Pancreas (tissue), 10 donors: ENCODE results near the gene SCAI. TPM values are rescaled to one million over a fixed set of nuclear protein-coding genes. Genes with fewer than 3 reads are reported as not detected.
"Not testable (repeated sequence)": the region's sequence is repeated elsewhere in the genome, so short reads cannot be mapped to it uniquely, and the experiment has no call there.

ENCODE experiments used
- ATAC-seq, 4 donors: fragments of 200-7000 bp; cut with Tn5 transposase; one replicate each; pipeline versions ENCODE4 v1.8.0 to v1.9.1; 2020; ENCODE audit warnings: mild to moderate bottlenecking in 4 of 4, moderate library complexity in 4 of 4
- DNase-seq, 6 donors: peaks; one replicate each; pipeline ENCODE4 v3.0.0-alpha.2; 2020
- FAIRE-seq: peaks from 2 replicates; lab custom pipeline; 2012; peaks lifted over from hg19 to GRCh38; lab: Jason Lieb, UNC
- H3K27ac ChIP-seq, 4 donors: fragments of 200-600 bp; sonication (generic); 1 replicate in 3 of 4; 2 replicates in 1 of 4; pipeline versions ENCODE4 v1.5.0 to v1.8.0; 2020
- H3K27me3 ChIP-seq, 4 donors: fragments of 200-600 bp; one replicate each; pipeline ENCODE4 v1.8.0; 2021
- H3K36me3 ChIP-seq, 3 donors: fragments of 200-600 bp; sonication (generic) in 1 of 3; one replicate each; pipeline versions ENCODE4 v1.5.0 to v1.8.0; 2020 to 2021
- H3K4me1 ChIP-seq, 3 donors: fragments of 200-600 bp; one replicate each; pipeline ENCODE4 v1.8.0; 2021
- H3K4me3 ChIP-seq, 4 donors: fragments of 200-600 bp; sonication (generic) in 2 of 4; one replicate each; pipeline versions ENCODE4 v1.5.0 to v1.8.0; 2020 to 2021
- H3K9me3 ChIP-seq, 4 donors: fragments of 200-600 bp; one replicate each; pipeline ENCODE4 v1.8.0; 2021
- CTCF ChIP-seq, 4 donors: fragments of 200-600 bp; sonication (generic) in 3 of 4; IDR thresholded peaks; one replicate each; pipeline versions ENCODE4 v1.5.0 to v1.8.0; 2021; ENCODE audit warnings: antibody characterized with exemption in 4 of 4
- WGBS, 2 donors: extraction: QIAGEN DNeasy Blood & Tissue Kit; methylation state at CpG; one replicate each; pipeline ENCODE4 v1.1.7; 2013; 5-methylcytosine and 5-hydroxymethylcytosine counted together
- intact Hi-C, 3 donors: fragments of 100-400 bp; cut with DNase I; formaldehyde crosslinking; loops; one replicate each; pipeline versions ENCODE4 v1.11.1 to v1.14.2; 2022
- polyA plus RNA-seq, 2 donors: library from polyadenylated mRNA; stranded (reverse); fragments of 200-250 nt; gene quantifications; one replicate each; pipeline ENCODE4 v1.2.3, GENCODE V29; 2013
- total RNA-seq, 6 donors: library from RNA; stranded (reverse); fragmentation: NEBNext Ultra II Directional in 4 of 6; extraction: Animal tissue kit (Norgen Biotek cat#: 25700) in 4 of 6; gene quantifications; one replicate each; pipeline versions ENCODE4 v1.2.1 to v1.2.4, GENCODE V29; 2021 to 2023
- donor health status: healthy with polysubstance abuse.
- donor health status: DM: no; HTN: no; CAD: no; lungs with moderate emphysema.
- donor health status: DM: no; HTN: no; CAD: no.
- donor health status: control.
- donor health status: control.
- donor health status: Bipolar disorder and iron deficiency.
- donor health status: DM: yes; HTN: yes; CAD: no.
- donor health status: DM: no; HTN: no; CAD: no.
- donor health status: DM: no; HTN: no; CAD: no.
- donor health status: DM: yes; HTN: yes; CAD: no.

Gene SCAI
- total and polyA plus RNA-seq, 8 donors = 1.6 to 6.8 (median 3.5) TPM

GRCh38 chr9:125024917-125025316, 118.4 kb downstream of the SCAI start:
- Histone ChIP-seq H3K27ac (no peak overlapping the region), H3K36me3 (no peaks in the 10 kb centered on the region), H3K27me3 (no peaks in the 10 kb centered on the region), H3K9me3 (no peaks in the 10 kb centered on the region), H3K4me3 (no peak overlapping the region), H3K4me1 (no peaks in the 10 kb centered on the region)
- DNase-seq (no peak), ATAC-seq (no peak), FAIRE-seq (no peak)
- 88 to 94% methylated on average over 1 of the region's 1 CpG for WGBS, 2 donors
- intact Hi-C loops = no loop called here
- TF ChIP-seq CTCF (IDR thresholded peaks at IDR 0.05) = no peak

DNA sequence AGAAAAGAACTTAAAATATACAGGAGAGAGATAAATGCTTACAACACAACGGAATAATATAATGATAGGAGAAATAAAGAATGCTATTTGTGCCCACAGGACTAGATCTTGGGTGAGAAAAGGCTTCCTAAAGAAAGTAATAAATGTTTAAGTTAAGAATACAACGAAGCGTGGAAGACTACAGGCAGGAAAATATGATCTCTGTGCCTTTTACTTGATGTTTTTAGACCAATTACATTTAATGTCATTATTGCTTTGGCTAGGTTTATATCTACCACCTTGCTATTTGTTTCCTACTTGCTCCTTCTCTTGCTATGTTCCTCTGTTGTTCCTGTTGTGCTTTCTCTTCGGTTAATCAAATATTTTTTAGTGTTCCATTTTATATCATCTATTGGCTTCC, 122.3 kb downstream of the SCAI start:
- FAIRE-seq = no peak
- 96 to 99% methylated on average over 4 of the region's 4 CpGs for WGBS, 2 donors
- Histone ChIP-seq H3K4me3 (no peak overlapping the region), H3K36me3 (peaks cover 0 to 5% (median 0%) of the 10 kb centered on the region in 3 donors), H3K4me1 (no peaks in the 10 kb centered on the region), H3K27me3 (no peaks in the 10 kb centered on the region), H3K27ac (no peak overlapping the region), H3K9me3 (no peaks in the 10 kb centered on the region)
- no peak for DNase-seq
- no peak for TF ChIP-seq CTCF (IDR thresholded peaks at IDR 0.05)
- intact Hi-C loops = no loop called here
- ATAC-seq = no peak

- intact Hi-C loops = not testable (repeated sequence)
- 93 to 97% methylated on average over 4 of the region's 5 CpGs for WGBS, 2 donors
Measured at GRCh38 chr9:125015655-125016054, 127.7 kb downstream of the SCAI start.

GRCh38 chr9:125012013-125012412, 131.3 kb downstream of the SCAI start:
- ATAC-seq, H3K36me3 ChIP-seq, FAIRE-seq, H3K27me3 ChIP-seq, H3K9me3 ChIP-seq, H3K4me1 ChIP-seq, H3K27ac ChIP-seq, H3K4me3 ChIP-seq, DNase-seq, intact Hi-C loops: not testable (repeated sequence)
- 96 to 100% methylated on average over 4 of the region's 4 CpGs for WGBS, 2 donors

More at GRCh38 chr9:125015655-125016054, 127.7 kb downstream of the SCAI start:
- ATAC-seq, H3K4me3 ChIP-seq, H3K27ac ChIP-seq, DNase-seq, H3K36me3 ChIP-seq, H3K4me1 ChIP-seq, FAIRE-seq, H3K9me3 ChIP-seq, H3K27me3 ChIP-seq: not testable (repeated sequence)

- Histone ChIP-seq H3K4me3 (no peak overlapping the region), H3K27ac (no peak overlapping the region), H3K27me3 (no peaks in the 10 kb centered on the region), H3K36me3 (no peaks in the 10 kb centered on the region), H3K9me3 (no peaks in the 10 kb centered on the region), H3K4me1 (no peaks in the 10 kb centered on the region)
- no peak for FAIRE-seq
- 95 to 98% methylated on average over 2 of the region's 2 CpGs for WGBS, 2 donors
- ATAC-seq = no peak
- intact Hi-C loops = no loop called here
- TF ChIP-seq CTCF (IDR thresholded peaks at IDR 0.05) = no peak
- DNase-seq = no peak
Measured at GRCh38 chr9:125008599-125008998, 134.7 kb downstream of the SCAI start.

- Histone ChIP-seq H3K36me3 (peaks cover 0 to 3% (median 0%) of the 10 kb centered on the region in 3 donors), H3K4me1 (no peaks in the 10 kb centered on the region), H3K27ac (no peak overlapping the region), H3K27me3 (no peaks in the 10 kb centered on the region), H3K9me3 (no peaks in the 10 kb centered on the region), H3K4me3 (no peak overlapping the region)
- intact Hi-C loops = no loop called here
- no peak for TF ChIP-seq CTCF (IDR thresholded peaks at IDR 0.05)
- 87 to 89% methylated on average over 7 of the region's 7 CpGs for WGBS, 2 donors
- FAIRE-seq (no peak), ATAC-seq (no peak), DNase-seq (no peak)
Measured at GRCh38 chr9:125003332-125003731, 140.0 kb downstream of the SCAI start.
